Panc1 (cell line): Measurements from ENCODE around the gene STEAP1B. TPM values are rescaled to one million over a fixed set of nuclear protein-coding genes. Genes with fewer than 3 reads are reported as not detected.

Experiments used
- ATAC-seq: fragments of 200-7000 bp; cut with Tn5 transposase; 2 replicates; pipeline ENCODE4 v1.9.1; 2020; ENCODE audit warnings: mild to moderate bottlenecking, moderate library complexity
- BruUV-seq: library from RNA; stranded (reverse); fragments of 400-500 nt; replicated peaks from 2 replicates; lab custom pipeline; 2021; lab: Mats Ljungman, UMichigan
- CTCF ChIA-PET: fragments of 300-600 bp; sonication (Branson Sonifier 250); formaldehyde crosslinking; loops from one replicate; lab custom pipeline; 2022; ENCODE audit warnings: antibody characterized with exemption; lab: Charles Lee
- POLR2A ChIA-PET: fragments of 300-600 bp; sonication (Branson Sonifier 250); formaldehyde crosslinking; loops from one replicate; lab custom pipeline; 2022; ENCODE audit warnings: antibody characterized with exemption; lab: Charles Lee
- DNase-seq: peaks from one replicate; pipeline ENCODE4 v3.0.0-alpha.2; 2010; ENCODE audit warnings: low read depth, low spot score
- H3K27ac ChIP-seq: 2 replicates; pipeline ENCODE4 v1.5.1; 2011; ENCODE audit warnings: mild to moderate bottlenecking, low read length, inconsistent platforms
- H3K27me3 ChIP-seq: fragments of 200-500 bp; sonication (Bioruptor generic); 2 replicates; pipeline ENCODE4 v1.6.0; 2014; ENCODE audit warnings: low read length, inconsistent platforms; ENCODE audit not compliant: control insufficient read depth, insufficient read depth
- H3K36me3 ChIP-seq: fragments of 200-500 bp; sonication (Bioruptor generic); 2 replicates; pipeline ENCODE4 v1.5.1; 2014; ENCODE audit warnings: inconsistent platforms, mild to moderate bottlenecking, low read length, moderate library complexity; ENCODE audit not compliant: control insufficient read depth, insufficient read depth
- H3K4me1 ChIP-seq: 2 replicates; pipeline ENCODE4 v1.5.1; 2011; ENCODE audit warnings: inconsistent platforms, mild to moderate bottlenecking, low read length, moderate library complexity; ENCODE audit not compliant: control insufficient read depth, insufficient read depth
- H3K4me3 ChIP-seq, 2 experiments: 2 replicates each; pipeline ENCODE4 v1.5.1; 2011 to 2012; ENCODE audit warnings: low read depth in 2 of 2, low read length in 2 of 2, mild to moderate bottlenecking in 2 of 2, inconsistent platforms in 1 of 2, moderate library complexity in 1 of 2
- H3K9me3 ChIP-seq: fragments of 200-500 bp; sonication (Bioruptor generic); 2 replicates; pipeline ENCODE4 v1.5.1; 2014; ENCODE audit warnings: low read depth, mild to moderate bottlenecking, inconsistent platforms, low read length, moderate library complexity; ENCODE audit not compliant: control insufficient read depth, insufficient read depth
- CTCF ChIP-seq: fragments of 450-650 bp; IDR thresholded peaks from 2 replicates; pipeline ENCODE4 v1.5.1; 2017; ENCODE audit warnings: mild to moderate bottlenecking
- POLR2AphosphoS5 ChIP-seq: IDR thresholded peaks from 2 replicates; pipeline ENCODE4 v1.6.1; 2012; ENCODE audit warnings: mild to moderate bottlenecking, low read depth, low read length, moderate library complexity
- SIN3A ChIP-seq: IDR thresholded peaks from 2 replicates; pipeline ENCODE4 v1.6.1; 2012; ENCODE audit warnings: low read depth, mild to moderate bottlenecking, low read length, moderate library complexity, borderline replicate concordance; ENCODE audit not compliant: insufficient read depth
- TCF7L2 ChIP-seq: IDR thresholded peaks from 2 replicates; pipeline ENCODE4 v1.6.1; 2011; ENCODE audit warnings: mild to moderate bottlenecking, low read depth, low read length, inconsistent platforms
- in situ Hi-C: cut with HindIII; loops from 2 replicates; pipeline ENCODE4 v1.10.0; 2016; ENCODE audit warnings: low sequenced_read_pairs, low pct_unique_long_range_greater_than_20kb
- intact Hi-C: fragments of 100-400 bp; cut with micrococcal nuclease; formaldehyde crosslinking; loops from one replicate; pipeline ENCODE4 v1.10.0; 2022; ENCODE audit not compliant: unreplicated experiment
- total RNA-seq: library from RNA; stranded (reverse); gene quantifications from one replicate; pipeline ENCODE4 v1.2.1, GENCODE V29; 2021; ENCODE audit not compliant: unreplicated experiment
- TF ChIP-seq, protein P1 (sequence below), 2 experiments: IDR thresholded peaks; 2 replicates each; pipeline ENCODE4 v1.6.1; 2011 to 2012; ENCODE audit warnings: low read depth in 2 of 2, control low read depth in 1 of 2, low read length in 1 of 2, mild to moderate bottlenecking in 1 of 2, moderate library complexity in 1 of 2; ENCODE audit not compliant: insufficient read depth in 1 of 2

Gene STEAP1B
- total RNA-seq, 1 experiment from 2014 or later: 3.3 TPM

- H3K4me1 ChIP-seq: no peaks in the 10 kb centered on the region
- H3K27me3 ChIP-seq: no peaks in the 10 kb centered on the region
- intact Hi-C loops (no loop called here), in situ Hi-C loops (no loop called here)
- no peak for DNase-seq
- H3K27ac ChIP-seq: no peak overlapping the region
- no peaks in the 10 kb centered on the region for H3K36me3 ChIP-seq
- H3K4me3 ChIP-seq: no peak overlapping the region
- no peak for ATAC-seq
- no peaks in the 10 kb centered on the region for H3K9me3 ChIP-seq
- TF ChIP-seq SIN3A (no peak), TCF7L2 (no peak), POLR2AphosphoS5 (no peak), CTCF (no peak)
- TF ChIP-seq, protein P1, sequence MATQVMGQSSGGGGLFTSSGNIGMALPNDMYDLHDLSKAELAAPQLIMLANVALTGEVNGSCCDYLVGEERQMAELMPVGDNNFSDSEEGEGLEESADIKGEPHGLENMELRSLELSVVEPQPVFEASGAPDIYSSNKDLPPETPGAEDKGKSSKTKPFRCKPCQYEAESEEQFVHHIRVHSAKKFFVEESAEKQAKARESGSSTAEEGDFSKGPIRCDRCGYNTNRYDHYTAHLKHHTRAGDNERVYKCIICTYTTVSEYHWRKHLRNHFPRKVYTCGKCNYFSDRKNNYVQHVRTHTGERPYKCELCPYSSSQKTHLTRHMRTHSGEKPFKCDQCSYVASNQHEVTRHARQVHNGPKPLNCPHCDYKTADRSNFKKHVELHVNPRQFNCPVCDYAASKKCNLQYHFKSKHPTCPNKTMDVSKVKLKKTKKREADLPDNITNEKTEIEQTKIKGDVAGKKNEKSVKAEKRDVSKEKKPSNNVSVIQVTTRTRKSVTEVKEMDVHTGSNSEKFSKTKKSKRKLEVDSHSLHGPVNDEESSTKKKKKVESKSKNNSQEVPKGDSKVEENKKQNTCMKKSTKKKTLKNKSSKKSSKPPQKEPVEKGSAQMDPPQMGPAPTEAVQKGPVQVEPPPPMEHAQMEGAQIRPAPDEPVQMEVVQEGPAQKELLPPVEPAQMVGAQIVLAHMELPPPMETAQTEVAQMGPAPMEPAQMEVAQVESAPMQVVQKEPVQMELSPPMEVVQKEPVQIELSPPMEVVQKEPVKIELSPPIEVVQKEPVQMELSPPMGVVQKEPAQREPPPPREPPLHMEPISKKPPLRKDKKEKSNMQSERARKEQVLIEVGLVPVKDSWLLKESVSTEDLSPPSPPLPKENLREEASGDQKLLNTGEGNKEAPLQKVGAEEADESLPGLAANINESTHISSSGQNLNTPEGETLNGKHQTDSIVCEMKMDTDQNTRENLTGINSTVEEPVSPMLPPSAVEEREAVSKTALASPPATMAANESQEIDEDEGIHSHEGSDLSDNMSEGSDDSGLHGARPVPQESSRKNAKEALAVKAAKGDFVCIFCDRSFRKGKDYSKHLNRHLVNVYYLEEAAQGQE (IDR thresholded peaks at IDR 0.05; ENCODE audit: insufficient read depth in 1 of 2, low read depth in 2 of 2, low read length in 1 of 2): no peak
- POLR2A ChIA-PET: interaction anchor here (0.7 to 1.3 kb wide), 2 partner anchors 9 to 16 kb away, joined by 3 read pairs; no protein-coding TSS in a partner anchor
- no TSS peak for BruUV-seq
- CTCF ChIA-PET: no interaction called here
These were observed 69.5 kb downstream of the STEAP1B start for GRCh38 chr7:22430457-22430856.

DNA sequence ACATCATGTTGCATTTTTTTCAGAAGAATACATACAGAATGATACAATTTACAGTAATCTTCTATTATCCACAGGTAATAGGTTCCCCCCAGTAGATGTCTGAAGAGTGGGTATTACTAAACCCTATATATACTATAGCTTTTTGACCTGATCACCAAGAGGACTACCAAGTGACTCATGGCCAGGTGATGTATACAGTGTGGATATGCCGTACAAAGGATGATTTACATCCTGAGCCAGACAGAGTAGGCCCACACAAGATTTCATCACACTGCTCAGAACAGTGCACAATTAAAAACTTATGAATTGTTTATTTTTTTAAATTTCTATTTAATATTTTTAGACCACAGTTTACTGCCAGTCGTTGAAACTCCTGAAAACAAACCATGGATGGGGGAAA, 70.6 kb downstream of the STEAP1B start:
- POLR2A ChIA-PET: no interaction called here
- no TSS peak for BruUV-seq

More for the DNA sequence above, 70.6 kb downstream of the STEAP1B start:
- CTCF ChIA-PET: no interaction called here
- H3K27me3 ChIP-seq: no peaks in the 10 kb centered on the region
- no peak for TF ChIP-seq CTCF
- TF ChIP-seq POLR2AphosphoS5: no peak
- TF ChIP-seq SIN3A: no peak
- no peak for TF ChIP-seq TCF7L2
- TF ChIP-seq, protein P1 (IDR thresholded peaks at IDR 0.05; ENCODE audit: insufficient read depth in 1 of 2, low read depth in 2 of 2, low read length in 1 of 2): no peak
- in situ Hi-C loops (no loop called here), intact Hi-C loops (no loop called here)
- H3K9me3 ChIP-seq: no peaks in the 10 kb centered on the region
- no peak overlapping the region for H3K27ac ChIP-seq
- DNase-seq (no peak), ATAC-seq (no peak)
- no peak overlapping the region for H3K4me3 ChIP-seq
- no peaks in the 10 kb centered on the region for H3K4me1 ChIP-seq
- H3K36me3 ChIP-seq: no peaks in the 10 kb centered on the region
